ENCODE data around the gene NEK6.

The NEK6 gene

DNA sequence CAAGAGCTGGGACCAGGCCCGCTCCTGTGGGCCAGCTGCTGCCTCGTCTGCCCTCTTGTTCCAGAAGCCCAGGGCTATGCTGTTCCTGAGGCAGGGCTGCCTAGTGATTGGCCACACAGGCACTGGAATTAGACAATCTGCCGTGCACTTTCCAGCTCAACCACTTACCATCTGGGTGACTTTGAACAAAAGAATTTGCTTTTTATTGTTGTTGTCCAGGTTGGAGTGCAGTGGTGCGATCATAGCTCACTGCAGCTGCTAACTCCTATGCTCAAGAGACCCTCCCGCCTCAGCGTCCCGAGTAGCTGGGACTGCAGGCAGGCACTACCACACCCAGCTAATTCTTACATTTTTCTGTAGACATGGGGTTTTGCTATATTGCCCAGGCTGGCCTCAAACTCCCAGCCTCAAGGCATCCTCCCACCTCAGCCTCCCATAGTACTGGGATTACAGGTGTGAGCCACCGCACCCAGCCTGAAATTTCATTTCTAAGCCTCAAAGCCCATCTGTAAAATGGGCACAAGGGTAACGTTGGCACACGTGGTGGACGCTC is 1.2 kb upstream of the NEK6 start:
- no peaks in the 10 kb centered on the region for H3K9me3 ChIP-seq (ENCODE audit: low read length)
- peaks cover 30% of the 10 kb centered on the region for H3K4me1 ChIP-seq (ENCODE audit: insufficient read depth, low read length)
- no peak overlapping the region for H3K4me3 ChIP-seq (ENCODE audit: low read depth in 1 of 2, low read length in 2 of 2)
- H3K27me3 ChIP-seq (ENCODE audit: control insufficient read depth in 1 of 2, insufficient read depth in 2 of 2, low read length in 2 of 2): no peaks in the 10 kb centered on the region
- no peaks in the 10 kb centered on the region for H3K36me3 ChIP-seq (ENCODE audit: insufficient read depth, low read length)
- no peak overlapping the region for H3K9ac ChIP-seq (ENCODE audit: low read length)
- H3K27ac ChIP-seq (ENCODE audit: low read depth, low read length): no peak overlapping the region

DNA sequence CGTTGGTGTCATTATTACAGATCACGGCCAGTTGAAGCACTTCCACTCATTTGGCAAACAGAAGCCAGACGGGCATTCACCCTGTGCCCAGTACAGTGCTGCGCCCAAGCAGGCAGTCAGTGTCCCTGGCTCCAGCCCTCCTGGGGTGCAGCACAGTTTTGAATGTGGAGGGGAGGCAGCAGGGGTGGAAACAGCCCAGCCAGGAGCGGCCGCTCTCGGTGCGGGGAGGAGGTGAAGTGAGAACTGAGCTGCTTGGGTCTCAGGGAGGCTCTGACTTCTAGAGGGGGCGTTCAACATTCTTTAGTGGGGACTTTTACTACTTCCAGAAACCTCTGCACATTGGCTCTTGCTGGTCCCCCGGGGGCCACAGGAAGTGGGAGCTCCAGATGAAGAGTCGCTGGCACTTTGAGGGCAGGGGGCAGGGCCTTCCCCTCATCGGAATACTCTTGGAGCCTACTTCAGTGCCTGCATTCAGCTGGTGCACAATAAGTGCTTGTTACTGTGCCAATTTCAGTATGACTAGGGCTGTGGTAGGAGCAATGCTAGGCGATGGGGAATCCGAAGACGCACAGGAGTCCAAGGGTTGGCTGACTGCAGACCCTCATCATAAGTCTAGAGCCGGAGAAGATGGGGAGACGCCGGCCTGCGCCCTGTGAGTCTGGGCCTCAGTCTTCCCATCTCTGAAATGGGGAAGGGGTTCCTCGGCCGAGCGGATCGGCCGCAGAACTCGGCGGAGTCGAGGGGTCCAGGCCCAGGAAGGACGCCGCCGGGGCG is 492 bp upstream of the NEK6 start:
- H3K9me3 ChIP-seq (ENCODE audit: low read length): no peaks in the 10 kb centered on the region
- peaks cover 36% of the 10 kb centered on the region for H3K4me1 ChIP-seq (ENCODE audit: insufficient read depth, low read length)
- no peak overlapping the region for H3K9ac ChIP-seq (ENCODE audit: low read length)

DNA sequence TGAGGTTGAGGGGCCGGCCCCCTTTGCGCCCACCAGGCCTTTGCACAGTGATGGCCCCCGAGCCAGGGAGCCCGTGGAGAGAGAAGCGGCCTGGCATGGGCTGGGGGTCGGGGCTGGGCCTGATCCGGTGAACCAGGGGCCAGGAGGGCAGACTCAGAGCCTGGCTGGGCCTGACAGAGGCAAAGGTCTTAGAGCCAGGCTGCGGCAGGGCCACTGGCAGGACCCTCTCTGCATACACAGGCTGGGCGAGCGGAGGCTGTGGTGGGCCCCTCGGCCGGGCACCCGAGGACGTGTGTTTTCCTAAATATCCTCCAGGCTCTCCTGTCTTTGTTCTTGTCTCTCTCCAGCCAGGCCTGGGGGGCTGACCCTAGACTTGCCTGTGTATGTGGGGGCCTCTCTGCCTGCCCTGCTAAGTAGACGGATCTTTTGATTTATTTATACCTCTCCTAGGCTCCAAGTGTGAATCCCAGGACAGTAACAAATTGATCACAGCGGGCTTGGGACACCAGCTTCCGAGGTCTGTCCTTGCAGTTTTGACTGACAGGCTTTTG is 933 bp downstream of the NEK6 start:
- Histone ChIP-seq H3K27ac (ENCODE audit: low read depth, low read length) (peak overlapping the region; percentile 94), H3K4me1 (ENCODE audit: insufficient read depth, low read length) (peaks cover 39% of the 10 kb centered on the region), H3K9ac (ENCODE audit: low read length) (peak overlapping the region; percentile 44), H3K4me3 (ENCODE audit: low read depth in 1 of 2, low read length in 2 of 2) (peak overlapping the region; percentile 47 to 89), H3K9me3 (ENCODE audit: low read length) (no peaks in the 10 kb centered on the region), H3K27me3 (ENCODE audit: control insufficient read depth in 1 of 2, insufficient read depth in 2 of 2, low read length in 2 of 2) (no peaks in the 10 kb centered on the region), H3K36me3 (ENCODE audit: insufficient read depth, low read length) (no peaks in the 10 kb centered on the region)

More for the DNA sequence above, 492 bp upstream of the NEK6 start:
- no peaks in the 10 kb centered on the region for H3K36me3 ChIP-seq (ENCODE audit: insufficient read depth, low read length)
- H3K4me3 ChIP-seq (ENCODE audit: low read depth in 1 of 2, low read length in 2 of 2): peak overlapping the region; percentile 41 to 42
- no peaks in the 10 kb centered on the region for H3K27me3 ChIP-seq (ENCODE audit: control insufficient read depth in 1 of 2, insufficient read depth in 2 of 2, low read length in 2 of 2)
- H3K27ac ChIP-seq (ENCODE audit: low read depth, low read length): no peak overlapping the region

DNA sequence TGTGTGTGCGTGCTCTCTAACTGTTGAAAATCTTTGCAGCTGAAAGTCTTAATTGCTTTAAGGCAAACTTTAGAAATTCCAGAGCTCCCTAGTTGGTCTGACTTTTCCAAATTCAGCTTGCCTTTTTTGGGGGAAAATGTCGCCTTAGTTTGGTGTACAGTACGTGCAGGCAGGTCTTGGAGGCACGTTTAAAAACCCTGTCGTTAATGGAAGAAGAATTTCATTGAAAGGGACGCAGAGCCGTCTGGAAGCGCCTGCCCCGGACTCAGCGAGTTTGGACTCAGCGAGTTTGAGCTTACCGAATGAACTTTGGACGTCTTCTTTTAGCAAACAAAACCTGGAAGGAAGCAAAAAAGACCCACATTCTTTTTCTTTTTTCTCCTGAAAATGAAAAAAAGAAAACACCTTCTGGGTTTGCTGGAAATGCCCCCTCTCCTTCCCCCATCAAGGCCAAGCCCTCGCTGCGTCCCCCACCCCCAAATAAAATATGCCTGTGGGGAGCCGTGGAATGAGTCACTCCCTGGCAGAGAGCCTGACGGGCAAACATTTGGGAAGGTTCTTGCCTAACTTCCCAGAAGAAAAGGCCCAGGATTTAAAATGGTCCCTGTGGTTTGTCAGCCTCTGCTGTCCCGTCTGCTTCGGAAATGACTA is 1.5 kb downstream of the NEK6 start:
- Histone ChIP-seq H3K36me3 (ENCODE audit: insufficient read depth, low read length) (no peaks in the 10 kb centered on the region), H3K4me3 (ENCODE audit: low read depth in 1 of 2, low read length in 2 of 2) (peak overlapping the region; percentile 47 to 89), H3K27ac (ENCODE audit: low read depth, low read length) (peak overlapping the region; percentile 94), H3K9ac (ENCODE audit: low read length) (peak overlapping the region; percentile 44), H3K4me1 (ENCODE audit: insufficient read depth, low read length) (peaks cover 42% of the 10 kb centered on the region), H3K9me3 (ENCODE audit: low read length) (no peaks in the 10 kb centered on the region), H3K27me3 (ENCODE audit: control insufficient read depth in 1 of 2, insufficient read depth in 2 of 2, low read length in 2 of 2) (no peaks in the 10 kb centered on the region)

DNA sequence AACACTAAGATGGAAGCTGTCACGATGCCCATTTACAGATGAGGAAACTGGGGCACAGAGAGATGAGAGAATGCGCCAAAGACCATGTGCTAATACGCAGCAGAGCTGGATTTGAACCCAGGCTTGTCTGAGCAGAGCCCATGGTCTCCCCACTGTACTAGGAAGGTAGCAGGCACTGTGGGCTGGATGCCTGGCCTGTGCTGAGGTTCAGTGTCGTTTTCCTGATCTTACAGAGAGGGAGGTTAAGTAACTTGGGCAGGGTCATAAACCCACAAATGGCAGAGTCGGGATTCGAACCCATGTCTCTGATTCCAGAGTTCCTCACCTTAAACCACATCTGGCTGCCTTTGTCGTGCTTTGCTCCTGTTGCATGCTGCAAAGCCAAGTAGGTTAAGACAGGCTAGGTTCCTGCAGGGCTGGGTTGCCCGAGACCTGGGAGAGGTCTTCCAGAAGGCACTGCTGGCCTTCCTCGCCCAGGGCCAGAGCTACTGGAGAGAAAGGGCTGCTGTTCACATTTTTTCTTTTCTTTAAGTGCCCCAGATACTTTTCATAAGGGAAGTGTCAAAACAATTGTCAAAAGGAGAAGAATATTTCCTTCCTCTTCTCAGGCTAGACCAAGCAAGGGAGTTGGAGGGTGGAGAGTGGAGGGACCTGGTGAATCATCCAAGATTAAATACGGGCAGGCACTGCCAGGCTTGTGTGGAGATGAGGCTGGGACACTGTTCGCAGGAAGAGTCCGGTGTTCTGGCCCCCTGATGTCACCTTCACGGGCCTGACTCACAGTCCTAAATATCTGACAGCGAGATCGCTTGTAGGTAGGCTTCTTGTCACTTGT is 3.2 kb downstream of the NEK6 start:
- peak overlapping the region; percentile 41 for H3K27ac ChIP-seq (ENCODE audit: low read depth, low read length)
- no peak overlapping the region for H3K9ac ChIP-seq (ENCODE audit: low read length)
- no peaks in the 10 kb centered on the region for H3K27me3 ChIP-seq (ENCODE audit: control insufficient read depth in 1 of 2, insufficient read depth in 2 of 2, low read length in 2 of 2)
- H3K4me3 ChIP-seq (ENCODE audit: low read depth in 1 of 2, low read length in 2 of 2): peak overlapping the region in 1 of 2 donors; percentile 5
- H3K9me3 ChIP-seq (ENCODE audit: low read length): no peaks in the 10 kb centered on the region
- no peaks in the 10 kb centered on the region for H3K36me3 ChIP-seq (ENCODE audit: insufficient read depth, low read length)
- peaks cover 44% of the 10 kb centered on the region for H3K4me1 ChIP-seq (ENCODE audit: insufficient read depth, low read length)

DNA sequence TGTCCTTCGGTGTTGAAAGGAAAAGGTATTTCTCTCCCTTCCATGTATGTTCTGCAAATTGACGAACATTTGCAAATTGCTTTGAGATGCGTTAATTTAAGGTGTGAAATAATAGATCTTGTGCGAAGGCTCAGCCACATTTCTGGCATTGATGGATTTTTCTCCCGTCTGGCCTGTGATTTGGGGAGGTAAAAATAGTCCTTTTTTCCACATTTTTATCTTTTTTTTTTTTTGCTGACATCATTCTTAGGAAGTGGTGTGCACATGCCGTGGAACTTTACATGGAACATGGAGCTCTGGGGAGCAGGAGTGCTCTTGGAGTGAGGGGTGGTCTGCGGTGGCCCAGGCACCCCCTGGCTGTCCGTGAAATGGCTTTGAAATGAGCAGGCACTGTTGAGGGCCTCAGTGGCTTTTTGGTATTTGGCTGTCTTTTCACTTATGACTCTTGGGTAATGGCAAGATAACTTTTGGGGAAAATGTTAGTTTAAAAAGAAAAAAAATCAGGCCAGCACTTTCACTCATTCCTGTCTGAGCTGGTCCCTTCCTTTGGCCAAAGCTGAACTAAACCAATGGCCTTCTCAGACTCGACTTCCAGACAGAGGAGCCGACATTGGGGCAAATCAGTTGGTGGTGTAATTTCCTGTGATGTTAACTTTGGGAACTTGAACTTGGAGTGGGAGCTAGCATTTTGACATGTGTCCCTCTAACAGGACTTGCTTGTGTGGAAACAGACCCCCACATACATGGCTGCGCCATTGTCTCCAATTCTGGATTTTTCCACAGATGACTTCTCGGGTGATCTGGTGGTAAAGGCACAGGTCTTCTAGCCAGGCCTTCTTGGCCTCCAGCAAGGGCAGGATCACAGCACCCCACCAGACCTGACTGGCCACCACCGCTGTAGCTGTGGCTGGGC is 4.2 kb downstream of the NEK6 start:
- H3K9ac ChIP-seq (ENCODE audit: low read length): no peak overlapping the region
- peaks cover 53% of the 10 kb centered on the region for H3K4me1 ChIP-seq (ENCODE audit: insufficient read depth, low read length)
- no peaks in the 10 kb centered on the region for H3K9me3 ChIP-seq (ENCODE audit: low read length)
- peak overlapping the region; percentile 4 for H3K27ac ChIP-seq (ENCODE audit: low read depth, low read length)
- no peak overlapping the region for H3K4me3 ChIP-seq (ENCODE audit: low read depth in 1 of 2, low read length in 2 of 2)
- H3K36me3 ChIP-seq (ENCODE audit: insufficient read depth, low read length): no peaks in the 10 kb centered on the region
- no peaks in the 10 kb centered on the region for H3K27me3 ChIP-seq (ENCODE audit: control insufficient read depth in 1 of 2, insufficient read depth in 2 of 2, low read length in 2 of 2)

DNA sequence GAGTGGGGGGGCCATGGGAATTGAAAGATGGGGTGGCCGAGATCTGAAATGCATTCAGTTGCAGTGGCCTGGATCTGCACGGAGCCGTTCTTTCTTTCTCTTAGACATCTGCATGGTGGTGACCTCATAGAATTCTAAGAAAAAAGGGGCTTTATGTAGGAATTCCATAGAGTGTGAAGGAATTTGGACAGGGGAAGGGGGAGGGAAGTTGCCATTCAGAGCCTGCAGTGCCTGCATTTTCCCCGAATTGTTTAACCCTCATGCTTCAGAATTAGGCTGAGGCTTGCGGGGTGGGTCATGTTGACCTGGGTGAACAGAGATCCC is 4.9 kb downstream of the NEK6 start:
- Histone ChIP-seq H3K9ac (ENCODE audit: low read length) (no peak overlapping the region), H3K9me3 (ENCODE audit: low read length) (no peaks in the 10 kb centered on the region), H3K4me3 (ENCODE audit: low read depth in 1 of 2, low read length in 2 of 2) (no peak overlapping the region), H3K27ac (ENCODE audit: low read depth, low read length) (no peak overlapping the region), H3K36me3 (ENCODE audit: insufficient read depth, low read length) (no peaks in the 10 kb centered on the region), H3K4me1 (ENCODE audit: insufficient read depth, low read length) (peaks cover 51% of the 10 kb centered on the region), H3K27me3 (ENCODE audit: control insufficient read depth in 1 of 2, insufficient read depth in 2 of 2, low read length in 2 of 2) (no peaks in the 10 kb centered on the region)

DNA sequence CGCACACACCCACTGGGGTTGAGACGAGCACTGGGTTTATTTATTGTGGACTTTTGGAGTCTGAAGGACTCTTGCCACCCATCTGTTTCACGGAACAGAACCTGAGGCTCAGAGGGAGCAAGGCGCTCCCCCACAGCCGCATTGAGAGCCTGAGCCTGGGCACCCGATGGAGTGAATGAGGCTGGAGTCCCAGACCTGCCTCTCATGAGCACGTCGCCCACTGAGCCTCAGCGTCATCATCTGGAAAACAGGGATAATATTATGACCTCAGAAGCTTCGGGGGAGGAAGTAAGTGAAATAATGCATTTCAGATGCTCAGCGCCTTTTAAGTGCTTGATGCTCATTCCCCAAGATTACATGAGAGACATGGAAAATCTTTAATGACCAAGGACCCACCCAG is 5.5 kb downstream of the NEK6 start:
- H3K9ac ChIP-seq (ENCODE audit: low read length): no peak overlapping the region

DNA sequence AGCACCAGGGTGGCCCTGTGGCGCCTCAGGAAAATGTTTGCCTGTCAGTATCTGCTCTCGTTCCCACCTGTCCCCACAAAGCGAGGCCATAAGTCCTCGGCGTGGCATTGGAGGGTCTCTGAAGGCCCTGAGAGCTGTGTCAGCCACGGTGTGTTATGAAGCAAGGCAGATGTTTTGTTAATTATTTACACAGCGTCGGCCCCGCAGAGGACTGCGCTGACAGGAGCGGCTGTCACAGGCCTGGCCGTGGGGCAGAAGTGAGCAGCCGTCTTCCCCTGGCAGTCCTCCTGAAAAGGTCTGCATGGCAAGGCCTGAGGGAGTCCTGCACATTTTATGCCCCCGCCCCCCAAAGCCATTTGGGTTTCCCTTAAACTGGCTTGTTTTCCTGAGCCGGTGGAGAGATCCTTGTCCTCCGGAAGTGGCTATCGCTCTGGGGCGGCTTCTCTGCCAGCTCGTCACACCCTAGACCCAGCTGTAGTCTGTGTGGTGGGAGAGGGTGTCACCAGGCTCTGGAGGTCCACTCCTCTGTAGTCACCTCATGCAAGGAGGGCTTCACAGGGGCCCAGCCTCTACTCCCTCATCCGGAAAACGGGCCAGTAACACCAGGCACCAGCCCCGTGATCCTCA is 6.2 kb downstream of the NEK6 start:
- Histone ChIP-seq H3K4me3 (ENCODE audit: low read depth in 1 of 2, low read length in 2 of 2) (no peak overlapping the region), H3K9ac (ENCODE audit: low read length) (no peak overlapping the region), H3K36me3 (ENCODE audit: insufficient read depth, low read length) (no peaks in the 10 kb centered on the region), H3K27ac (ENCODE audit: low read depth, low read length) (no peak overlapping the region), H3K4me1 (ENCODE audit: insufficient read depth, low read length) (peaks cover 50% of the 10 kb centered on the region), H3K27me3 (ENCODE audit: control insufficient read depth in 1 of 2, insufficient read depth in 2 of 2, low read length in 2 of 2) (no peaks in the 10 kb centered on the region), H3K9me3 (ENCODE audit: low read length) (no peaks in the 10 kb centered on the region)

More for the DNA sequence above, 5.5 kb downstream of the NEK6 start:
- Histone ChIP-seq H3K27ac (ENCODE audit: low read depth, low read length) (no peak overlapping the region), H3K27me3 (ENCODE audit: control insufficient read depth in 1 of 2, insufficient read depth in 2 of 2, low read length in 2 of 2) (no peaks in the 10 kb centered on the region), H3K4me1 (ENCODE audit: insufficient read depth, low read length) (peaks cover 51% of the 10 kb centered on the region), H3K36me3 (ENCODE audit: insufficient read depth, low read length) (no peaks in the 10 kb centered on the region), H3K9me3 (ENCODE audit: low read length) (no peaks in the 10 kb centered on the region), H3K4me3 (ENCODE audit: low read depth in 1 of 2, low read length in 2 of 2) (no peak overlapping the region)

DNA sequence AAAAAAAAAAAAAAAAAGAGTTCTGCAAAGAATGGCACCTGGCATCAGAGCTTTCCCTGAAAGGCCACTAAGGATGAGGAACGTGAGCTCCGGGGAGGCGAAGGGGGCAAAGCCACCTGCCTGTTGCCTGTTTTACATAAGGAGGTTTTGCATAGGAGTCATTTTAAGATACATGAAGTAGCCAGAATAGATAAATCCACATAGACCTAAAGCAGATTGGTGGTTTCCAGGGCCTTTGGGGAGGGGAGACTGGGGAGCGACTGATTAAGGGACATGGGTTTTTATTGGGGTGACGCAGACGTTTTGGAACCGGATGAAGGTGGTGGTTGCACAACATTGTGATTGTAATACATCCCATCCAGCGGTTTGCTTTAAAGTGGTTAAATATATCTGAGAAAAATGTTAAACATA is 7.1 kb downstream of the NEK6 start:
- no peaks in the 10 kb centered on the region for H3K27me3 ChIP-seq (ENCODE audit: control insufficient read depth in 1 of 2, insufficient read depth in 2 of 2, low read length in 2 of 2)
- H3K36me3 ChIP-seq (ENCODE audit: insufficient read depth, low read length): no peaks in the 10 kb centered on the region
- no peak overlapping the region for H3K4me3 ChIP-seq (ENCODE audit: low read depth in 1 of 2, low read length in 2 of 2)
- no peaks in the 10 kb centered on the region for H3K9me3 ChIP-seq (ENCODE audit: low read length)
- H3K27ac ChIP-seq (ENCODE audit: low read depth, low read length): no peak overlapping the region
- H3K4me1 ChIP-seq (ENCODE audit: insufficient read depth, low read length): peaks cover 41% of the 10 kb centered on the region
- H3K9ac ChIP-seq (ENCODE audit: low read length): no peak overlapping the region
